ENCODE measurements around the gene SPATA33. TPM values are rescaled to one million over a fixed set of nuclear protein-coding genes. Genes with fewer than 3 reads are reported as not detected.
A peak's percentile ranks its signal among the peaks of the same experiment; 100 is the strongest.

SPATA33 gene
- total and polyA plus RNA-seq, 10 of the 15 experiments (the other 5 are each of a cell fraction or from before 2014, with no cell fraction given): 1.1 to 15.8 (median 7.6) TPM

DNA sequence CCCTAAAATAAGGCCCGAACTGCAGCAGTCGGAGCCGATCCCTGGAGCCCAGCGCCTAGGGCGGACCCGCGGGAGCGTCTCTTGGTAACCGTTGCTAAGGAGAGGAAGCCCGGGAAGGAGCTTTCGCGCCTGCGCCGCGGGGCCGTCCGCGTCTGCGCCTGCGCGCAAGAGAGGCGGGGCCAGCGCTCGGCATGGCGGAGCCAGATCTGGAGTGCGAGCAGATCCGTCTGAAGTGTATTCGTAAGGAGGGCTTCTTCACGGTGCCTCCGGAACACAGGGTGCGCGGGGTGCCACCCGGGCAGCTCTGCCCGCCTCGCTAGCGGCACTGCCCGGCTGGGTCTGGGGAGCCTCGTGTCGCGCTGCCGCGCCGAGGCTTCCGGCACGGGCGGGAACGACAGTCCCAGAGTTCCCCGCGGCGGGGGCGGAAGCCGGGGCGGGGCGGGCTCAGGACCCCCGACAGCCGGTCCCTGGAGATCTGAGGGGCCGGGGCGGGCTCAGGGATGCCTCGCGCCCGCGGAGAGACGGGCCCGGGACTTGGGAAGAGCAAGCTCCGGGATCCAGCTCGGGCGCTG, 29.0 kb downstream of the SPATA33 start, which contains the start of gene CDK10 (continued):
- TF ChIP-seq, protein P1, sequence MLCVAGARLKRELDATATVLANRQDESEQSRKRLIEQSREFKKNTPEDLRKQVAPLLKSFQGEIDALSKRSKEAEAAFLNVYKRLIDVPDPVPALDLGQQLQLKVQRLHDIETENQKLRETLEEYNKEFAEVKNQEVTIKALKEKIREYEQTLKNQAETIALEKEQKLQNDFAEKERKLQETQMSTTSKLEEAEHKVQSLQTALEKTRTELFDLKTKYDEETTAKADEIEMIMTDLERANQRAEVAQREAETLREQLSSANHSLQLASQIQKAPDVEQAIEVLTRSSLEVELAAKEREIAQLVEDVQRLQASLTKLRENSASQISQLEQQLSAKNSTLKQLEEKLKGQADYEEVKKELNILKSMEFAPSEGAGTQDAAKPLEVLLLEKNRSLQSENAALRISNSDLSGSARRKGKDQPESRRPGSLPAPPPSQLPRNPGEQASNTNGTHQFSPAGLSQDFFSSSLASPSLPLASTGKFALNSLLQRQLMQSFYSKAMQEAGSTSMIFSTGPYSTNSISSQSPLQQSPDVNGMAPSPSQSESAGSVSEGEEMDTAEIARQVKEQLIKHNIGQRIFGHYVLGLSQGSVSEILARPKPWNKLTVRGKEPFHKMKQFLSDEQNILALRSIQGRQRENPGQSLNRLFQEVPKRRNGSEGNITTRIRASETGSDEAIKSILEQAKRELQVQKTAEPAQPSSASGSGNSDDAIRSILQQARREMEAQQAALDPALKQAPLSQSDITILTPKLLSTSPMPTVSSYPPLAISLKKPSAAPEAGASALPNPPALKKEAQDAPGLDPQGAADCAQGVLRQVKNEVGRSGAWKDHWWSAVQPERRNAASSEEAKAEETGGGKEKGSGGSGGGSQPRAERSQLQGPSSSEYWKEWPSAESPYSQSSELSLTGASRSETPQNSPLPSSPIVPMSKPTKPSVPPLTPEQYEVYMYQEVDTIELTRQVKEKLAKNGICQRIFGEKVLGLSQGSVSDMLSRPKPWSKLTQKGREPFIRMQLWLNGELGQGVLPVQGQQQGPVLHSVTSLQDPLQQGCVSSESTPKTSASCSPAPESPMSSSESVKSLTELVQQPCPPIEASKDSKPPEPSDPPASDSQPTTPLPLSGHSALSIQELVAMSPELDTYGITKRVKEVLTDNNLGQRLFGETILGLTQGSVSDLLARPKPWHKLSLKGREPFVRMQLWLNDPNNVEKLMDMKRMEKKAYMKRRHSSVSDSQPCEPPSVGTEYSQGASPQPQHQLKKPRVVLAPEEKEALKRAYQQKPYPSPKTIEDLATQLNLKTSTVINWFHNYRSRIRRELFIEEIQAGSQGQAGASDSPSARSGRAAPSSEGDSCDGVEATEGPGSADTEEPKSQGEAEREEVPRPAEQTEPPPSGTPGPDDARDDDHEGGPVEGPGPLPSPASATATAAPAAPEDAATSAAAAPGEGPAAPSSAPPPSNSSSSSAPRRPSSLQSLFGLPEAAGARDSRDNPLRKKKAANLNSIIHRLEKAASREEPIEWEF (IDR thresholded peaks at IDR 0.05; ENCODE audit: insufficient replicate concordance, low read depth, low read length): no peak
- no peak for TF ChIP-seq RUNX3 (IDR thresholded peaks at IDR 0.05; ENCODE audit: low read length)
- TF ChIP-seq CREM (IDR thresholded peaks at IDR 0.05; ENCODE audit: low read depth): no peak
- no peak for TF ChIP-seq ZZZ3 (IDR thresholded peaks at IDR 0.05; ENCODE audit: control insufficient read depth, insufficient read length, low read depth)
- TF ChIP-seq, protein P2, sequence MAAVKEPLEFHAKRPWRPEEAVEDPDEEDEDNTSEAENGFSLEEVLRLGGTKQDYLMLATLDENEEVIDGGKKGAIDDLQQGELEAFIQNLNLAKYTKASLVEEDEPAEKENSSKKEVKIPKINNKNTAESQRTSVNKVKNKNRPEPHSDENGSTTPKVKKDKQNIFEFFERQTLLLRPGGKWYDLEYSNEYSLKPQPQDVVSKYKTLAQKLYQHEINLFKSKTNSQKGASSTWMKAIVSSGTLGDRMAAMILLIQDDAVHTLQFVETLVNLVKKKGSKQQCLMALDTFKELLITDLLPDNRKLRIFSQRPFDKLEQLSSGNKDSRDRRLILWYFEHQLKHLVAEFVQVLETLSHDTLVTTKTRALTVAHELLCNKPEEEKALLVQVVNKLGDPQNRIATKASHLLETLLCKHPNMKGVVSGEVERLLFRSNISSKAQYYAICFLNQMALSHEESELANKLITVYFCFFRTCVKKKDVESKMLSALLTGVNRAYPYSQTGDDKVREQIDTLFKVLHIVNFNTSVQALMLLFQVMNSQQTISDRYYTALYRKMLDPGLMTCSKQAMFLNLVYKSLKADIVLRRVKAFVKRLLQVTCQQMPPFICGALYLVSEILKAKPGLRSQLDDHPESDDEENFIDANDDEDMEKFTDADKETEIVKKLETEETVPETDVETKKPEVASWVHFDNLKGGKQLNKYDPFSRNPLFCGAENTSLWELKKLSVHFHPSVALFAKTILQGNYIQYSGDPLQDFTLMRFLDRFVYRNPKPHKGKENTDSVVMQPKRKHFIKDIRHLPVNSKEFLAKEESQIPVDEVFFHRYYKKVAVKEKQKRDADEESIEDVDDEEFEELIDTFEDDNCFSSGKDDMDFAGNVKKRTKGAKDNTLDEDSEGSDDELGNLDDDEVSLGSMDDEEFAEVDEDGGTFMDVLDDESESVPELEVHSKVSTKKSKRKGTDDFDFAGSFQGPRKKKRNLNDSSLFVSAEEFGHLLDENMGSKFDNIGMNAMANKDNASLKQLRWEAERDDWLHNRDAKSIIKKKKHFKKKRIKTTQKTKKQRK (IDR thresholded peaks at IDR 0.05; ENCODE audit: low read depth, low read length): no peak
- TF ChIP-seq SMAD5 (IDR thresholded peaks at IDR 0.05; ENCODE audit: low read depth): peak; percentile 92
- no peak for TF ChIP-seq MTA2 (IDR thresholded peaks at IDR 0.05; ENCODE audit: low read depth)
- TF ChIP-seq, protein P3, sequence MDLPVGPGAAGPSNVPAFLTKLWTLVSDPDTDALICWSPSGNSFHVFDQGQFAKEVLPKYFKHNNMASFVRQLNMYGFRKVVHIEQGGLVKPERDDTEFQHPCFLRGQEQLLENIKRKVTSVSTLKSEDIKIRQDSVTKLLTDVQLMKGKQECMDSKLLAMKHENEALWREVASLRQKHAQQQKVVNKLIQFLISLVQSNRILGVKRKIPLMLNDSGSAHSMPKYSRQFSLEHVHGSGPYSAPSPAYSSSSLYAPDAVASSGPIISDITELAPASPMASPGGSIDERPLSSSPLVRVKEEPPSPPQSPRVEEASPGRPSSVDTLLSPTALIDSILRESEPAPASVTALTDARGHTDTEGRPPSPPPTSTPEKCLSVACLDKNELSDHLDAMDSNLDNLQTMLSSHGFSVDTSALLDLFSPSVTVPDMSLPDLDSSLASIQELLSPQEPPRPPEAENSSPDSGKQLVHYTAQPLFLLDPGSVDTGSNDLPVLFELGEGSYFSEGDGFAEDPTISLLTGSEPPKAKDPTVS (IDR thresholded peaks at IDR 0.05; ENCODE audit: low read depth, low read length): no peak
- TF ChIP-seq TAF1 (IDR thresholded peaks at IDR 0.05; ENCODE audit: borderline replicate concordance, low read depth, low read length): peak; percentile 71
- 0 out of 3 replicates have a peak, but pooled peaks have one; percentile 31 for TF ChIP-seq POU2F2 (IDR thresholded peaks at IDR 0.05; ENCODE audit: borderline replicate concordance, low read depth, low read length)
- TF ChIP-seq, protein P4, sequence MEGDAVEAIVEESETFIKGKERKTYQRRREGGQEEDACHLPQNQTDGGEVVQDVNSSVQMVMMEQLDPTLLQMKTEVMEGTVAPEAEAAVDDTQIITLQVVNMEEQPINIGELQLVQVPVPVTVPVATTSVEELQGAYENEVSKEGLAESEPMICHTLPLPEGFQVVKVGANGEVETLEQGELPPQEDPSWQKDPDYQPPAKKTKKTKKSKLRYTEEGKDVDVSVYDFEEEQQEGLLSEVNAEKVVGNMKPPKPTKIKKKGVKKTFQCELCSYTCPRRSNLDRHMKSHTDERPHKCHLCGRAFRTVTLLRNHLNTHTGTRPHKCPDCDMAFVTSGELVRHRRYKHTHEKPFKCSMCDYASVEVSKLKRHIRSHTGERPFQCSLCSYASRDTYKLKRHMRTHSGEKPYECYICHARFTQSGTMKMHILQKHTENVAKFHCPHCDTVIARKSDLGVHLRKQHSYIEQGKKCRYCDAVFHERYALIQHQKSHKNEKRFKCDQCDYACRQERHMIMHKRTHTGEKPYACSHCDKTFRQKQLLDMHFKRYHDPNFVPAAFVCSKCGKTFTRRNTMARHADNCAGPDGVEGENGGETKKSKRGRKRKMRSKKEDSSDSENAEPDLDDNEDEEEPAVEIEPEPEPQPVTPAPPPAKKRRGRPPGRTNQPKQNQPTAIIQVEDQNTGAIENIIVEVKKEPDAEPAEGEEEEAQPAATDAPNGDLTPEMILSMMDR (IDR thresholded peaks at IDR 0.05 in 2 of 3, conservative IDR thresholded peaks at IDR 0.05 in 1 of 3; ENCODE audit: control insufficient read depth in 2 of 3, extremely low read depth in 1 of 3, insufficient read depth in 1 of 3, low read depth in 3 of 3, low read length in 3 of 3): no peak
- no peak for TF ChIP-seq SMC3 (IDR thresholded peaks at IDR 0.05; ENCODE audit: borderline replicate concordance, low read length)
- peak; percentile 87 for TF ChIP-seq MXI1 (IDR thresholded peaks at IDR 0.05; ENCODE audit: low read depth, low read length)
- peak; percentile 36 for TF ChIP-seq SP1 (IDR thresholded peaks at IDR 0.05; ENCODE audit: low read depth, low read length)
- no peak for TF ChIP-seq SUZ12 (IDR thresholded peaks at IDR 0.05; ENCODE audit: unreplicated experiment)
- no peak for TF ChIP-seq SMARCA5 (IDR thresholded peaks at IDR 0.05)
- TF ChIP-seq POLR2A (IDR thresholded peaks at IDR 0.05; ENCODE audit: low read depth, low read length): peak; percentile 90
- TF ChIP-seq SIN3A (IDR thresholded peaks at IDR 0.05; ENCODE audit: low read depth, low read length): peak; percentile 79; the same call in 1 of the 2 replicates

Measured in GM12878 (cell line).